HL-60 (cell line): ENCODE results near the gene ANO1.

ENCODE experiments used
- GABPA ChIP-seq: IDR thresholded peaks from 2 replicates; pipeline ENCODE4 v1.6.1; 2012; ENCODE audit warnings: low read depth
- POLR2AphosphoS5 ChIP-seq: IDR thresholded peaks from 2 replicates; pipeline ENCODE4 v1.6.1; 2012; ENCODE audit warnings: low read depth
- TF ChIP-seq, protein P1 (sequence below): IDR thresholded peaks from one replicate; pipeline ENCODE4 v1.5.1; 2011; ENCODE audit warnings: low read length, control low read depth, inconsistent platforms; ENCODE audit not compliant: insufficient read depth
- TF ChIP-seq, protein P2 (sequence below): IDR thresholded peaks from 2 replicates; pipeline ENCODE4 v1.6.1; 2012; ENCODE audit warnings: low read depth; ENCODE audit not compliant: insufficient replicate concordance

- TF ChIP-seq, protein P1, sequence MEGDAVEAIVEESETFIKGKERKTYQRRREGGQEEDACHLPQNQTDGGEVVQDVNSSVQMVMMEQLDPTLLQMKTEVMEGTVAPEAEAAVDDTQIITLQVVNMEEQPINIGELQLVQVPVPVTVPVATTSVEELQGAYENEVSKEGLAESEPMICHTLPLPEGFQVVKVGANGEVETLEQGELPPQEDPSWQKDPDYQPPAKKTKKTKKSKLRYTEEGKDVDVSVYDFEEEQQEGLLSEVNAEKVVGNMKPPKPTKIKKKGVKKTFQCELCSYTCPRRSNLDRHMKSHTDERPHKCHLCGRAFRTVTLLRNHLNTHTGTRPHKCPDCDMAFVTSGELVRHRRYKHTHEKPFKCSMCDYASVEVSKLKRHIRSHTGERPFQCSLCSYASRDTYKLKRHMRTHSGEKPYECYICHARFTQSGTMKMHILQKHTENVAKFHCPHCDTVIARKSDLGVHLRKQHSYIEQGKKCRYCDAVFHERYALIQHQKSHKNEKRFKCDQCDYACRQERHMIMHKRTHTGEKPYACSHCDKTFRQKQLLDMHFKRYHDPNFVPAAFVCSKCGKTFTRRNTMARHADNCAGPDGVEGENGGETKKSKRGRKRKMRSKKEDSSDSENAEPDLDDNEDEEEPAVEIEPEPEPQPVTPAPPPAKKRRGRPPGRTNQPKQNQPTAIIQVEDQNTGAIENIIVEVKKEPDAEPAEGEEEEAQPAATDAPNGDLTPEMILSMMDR, result no peak
- TF ChIP-seq, protein P2, sequence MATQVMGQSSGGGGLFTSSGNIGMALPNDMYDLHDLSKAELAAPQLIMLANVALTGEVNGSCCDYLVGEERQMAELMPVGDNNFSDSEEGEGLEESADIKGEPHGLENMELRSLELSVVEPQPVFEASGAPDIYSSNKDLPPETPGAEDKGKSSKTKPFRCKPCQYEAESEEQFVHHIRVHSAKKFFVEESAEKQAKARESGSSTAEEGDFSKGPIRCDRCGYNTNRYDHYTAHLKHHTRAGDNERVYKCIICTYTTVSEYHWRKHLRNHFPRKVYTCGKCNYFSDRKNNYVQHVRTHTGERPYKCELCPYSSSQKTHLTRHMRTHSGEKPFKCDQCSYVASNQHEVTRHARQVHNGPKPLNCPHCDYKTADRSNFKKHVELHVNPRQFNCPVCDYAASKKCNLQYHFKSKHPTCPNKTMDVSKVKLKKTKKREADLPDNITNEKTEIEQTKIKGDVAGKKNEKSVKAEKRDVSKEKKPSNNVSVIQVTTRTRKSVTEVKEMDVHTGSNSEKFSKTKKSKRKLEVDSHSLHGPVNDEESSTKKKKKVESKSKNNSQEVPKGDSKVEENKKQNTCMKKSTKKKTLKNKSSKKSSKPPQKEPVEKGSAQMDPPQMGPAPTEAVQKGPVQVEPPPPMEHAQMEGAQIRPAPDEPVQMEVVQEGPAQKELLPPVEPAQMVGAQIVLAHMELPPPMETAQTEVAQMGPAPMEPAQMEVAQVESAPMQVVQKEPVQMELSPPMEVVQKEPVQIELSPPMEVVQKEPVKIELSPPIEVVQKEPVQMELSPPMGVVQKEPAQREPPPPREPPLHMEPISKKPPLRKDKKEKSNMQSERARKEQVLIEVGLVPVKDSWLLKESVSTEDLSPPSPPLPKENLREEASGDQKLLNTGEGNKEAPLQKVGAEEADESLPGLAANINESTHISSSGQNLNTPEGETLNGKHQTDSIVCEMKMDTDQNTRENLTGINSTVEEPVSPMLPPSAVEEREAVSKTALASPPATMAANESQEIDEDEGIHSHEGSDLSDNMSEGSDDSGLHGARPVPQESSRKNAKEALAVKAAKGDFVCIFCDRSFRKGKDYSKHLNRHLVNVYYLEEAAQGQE, result no peak
- TF ChIP-seq POLR2AphosphoS5 (no peak), GABPA (no peak)
Observed at GRCh38 chr11:70146299-70146698, 68.2 kb downstream of the ANO1 start.
